DMS53 treated with DMSO at 0.1 percent for 48 hours (cell line): ENCODE results near the gene TUBGCP3.

Experiments
- DNase-seq: peaks from one replicate; lab custom pipeline; 2025; ENCODE audit not compliant: unreplicated experiment; lab: John Stamatoyannopoulos, UW

TUBGCP3 gene

GRCh38 chr13:112483299-112483698, 104.7 kb downstream of the TUBGCP3 start:
- DNase-seq, result no peak

- DNase-seq, result no peak
Observed at GRCh38 chr13:112481458-112481857, 106.5 kb downstream of the TUBGCP3 start.

GRCh38 chr13:112479389-112479788, 108.6 kb downstream of the TUBGCP3 start:
- no peak for DNase-seq

- DNase-seq, result no peak
Observed at GRCh38 chr13:112477070-112477619, 110.8 kb downstream of the TUBGCP3 start.

GRCh38 chr13:112475889-112476288, 112.1 kb downstream of the TUBGCP3 start:
- no peak for DNase-seq

GRCh38 chr13:112474869-112475268, 113.1 kb downstream of the TUBGCP3 start:
- DNase-seq, result no peak

GRCh38 chr13:112473818-112474217, 114.1 kb downstream of the TUBGCP3 start:
- DNase-seq, result no peak

- DNase-seq, result no peak
Observed at GRCh38 chr13:112469071-112469745, 118.7 kb downstream of the TUBGCP3 start.

- DNase-seq, result no peak
Observed at GRCh38 chr13:112468069-112468468, 119.9 kb downstream of the TUBGCP3 start.

- no peak for DNase-seq
Observed at GRCh38 chr13:112467236-112467635, 120.7 kb downstream of the TUBGCP3 start.

- DNase-seq, result no peak
Observed at GRCh38 chr13:112466132-112467058, 121.6 kb downstream of the TUBGCP3 start.

- DNase-seq, result no peak
Observed at GRCh38 chr13:112465251-112466131, 122.5 kb downstream of the TUBGCP3 start.

GRCh38 chr13:112464720-112465119, 123.2 kb downstream of the TUBGCP3 start:
- no peak for DNase-seq

GRCh38 chr13:112462408-112462807, 125.5 kb downstream of the TUBGCP3 start:
- DNase-seq, result no peak

GRCh38 chr13:112457485-112457884, 130.5 kb downstream of the TUBGCP3 start:
- no peak for DNase-seq

GRCh38 chr13:112457081-112457480, 130.9 kb downstream of the TUBGCP3 start:
- DNase-seq, result no peak

GRCh38 chr13:112456138-112457056, 131.6 kb downstream of the TUBGCP3 start:
- DNase-seq, result no peak

GRCh38 chr13:112455476-112456059, 132.4 kb downstream of the TUBGCP3 start:
- no peak for DNase-seq

- no peak for DNase-seq
Observed at GRCh38 chr13:112454648-112455334, 133.2 kb downstream of the TUBGCP3 start.
